K562 treated with DMSO at 1 percent for 24 hours (cell line): Measurements from ENCODE around the gene RAD9A. TPM values are rescaled to one million over a fixed set of nuclear protein-coding genes. Genes with fewer than 3 reads are reported as not detected.

Experiments used
- total RNA-seq: library from RNA; unstranded; fragments of 300-600 nt; gene quantifications from 2 replicates; pipeline ENCODE4 v1.2.3, GENCODE V29; 2022; ENCODE audit warnings: low read depth; ENCODE audit not compliant: insufficient read depth

The RAD9A gene
- 55.0 and 57.0 TPM in 2 replicates for total RNA-seq

GRCh38 chr11:67391304-67392182, at the start of gene RAD9A:
RAD9A (plus strand) TSS chr11:67391986; CDS start chr11:67392045, 59 bp downstream.

GRCh38 chr11:67353317-67354074, 38.3 kb upstream of the RAD9A start, which contains the start of gene POLD4:
POLD4 (minus strand) TSS chr11:67353546; CDS start chr11:67353399, 147 bp downstream.

GRCh38 chr11:67372993-67373647, 18.7 kb upstream of the RAD9A start, which contains the start of gene CLCF1:
CLCF1 (minus strand) TSS chr11:67373598; CDS start chr11:67373539, 59 bp downstream.

GRCh38 chr11:67401495-67402191, 9.9 kb downstream of the RAD9A start, which contains the start of gene PPP1CA:
PPP1CA (minus strand) TSS chr11:67401858; CDS start chr11:67401782, 76 bp downstream.

GRCh38 chr11:67415501-67416304, 23.9 kb downstream of the RAD9A start, which contains the start of gene CARNS1:
CARNS1 (plus strand) TSS chr11:67415678; CDS start chr11:67416200, 522 bp downstream.

GRCh38 chr11:67428052-67429001, 36.5 kb downstream of the RAD9A start, which contains the start of gene RPS6KB2:
RPS6KB2 (plus strand) TSS chr11:67428494; CDS start chr11:67428546, 52 bp downstream.

GRCh38 chr11:67437082-67437808, 45.5 kb downstream of the RAD9A start, which contains the start of gene PTPRCAP:
PTPRCAP (minus strand) TSS chr11:67437682; CDS start chr11:67437619, 63 bp downstream.

Other genes with a start within 250 kb of the RAD9A start
- 159 and 169 TPM in 2 replicates for gene GRK2, start 125.5 kb upstream of the RAD9A start, total RNA-seq
- gene ANKRD13D, start 102.7 kb upstream of the RAD9A start, total RNA-seq, result 60.2 and 68.6 TPM in 2 replicates
- 2.0 and 4.3 TPM in 2 replicates for gene SSH3, start 88.5 kb upstream of the RAD9A start, total RNA-seq
- 142 and 157 TPM in 2 replicates for gene POLD4, start 38.4 kb upstream of the RAD9A start, total RNA-seq
- gene CLCF1, start 18.4 kb upstream of the RAD9A start, total RNA-seq, result 3.6 and 3.7 TPM in 2 replicates
- 384 and 414 TPM in 2 replicates for gene PPP1CA, start 9.9 kb downstream of the RAD9A start, total RNA-seq
- 1.0 and 1.7 TPM in 2 replicates for gene TBC1D10C, start 12.1 kb downstream of the RAD9A start, total RNA-seq
- gene CARNS1, start 23.7 kb downstream of the RAD9A start, total RNA-seq, result 0.20 TPM in 1 of 2 replicates, not detected in the other
- 110 and 111 TPM in 2 replicates for gene RPS6KB2, start 36.5 kb downstream of the RAD9A start, total RNA-seq
- 2.6 and 4.1 TPM in 2 replicates for gene PTPRCAP, start 45.7 kb downstream of the RAD9A start, total RNA-seq
- 282 and 302 TPM in 2 replicates for gene CORO1B, start 51.5 kb downstream of the RAD9A start, total RNA-seq
- gene GPR152, start 60.7 kb downstream of the RAD9A start, total RNA-seq, result not detected in 2 replicates
- gene CABP4, start 63.4 kb downstream of the RAD9A start, total RNA-seq, result not detected in 2 replicates
- gene TMEM134, start 77.3 kb downstream of the RAD9A start, total RNA-seq, result 42.4 and 59.3 TPM in 2 replicates
- gene AIP, start 91.0 kb downstream of the RAD9A start, total RNA-seq, result 121 and 135 TPM in 2 replicates
- gene PITPNM1, start 113.4 kb downstream of the RAD9A start, total RNA-seq, result 54.2 and 68.6 TPM in 2 replicates
- 120 and 125 TPM in 2 replicates for gene CDK2AP2, start 116.2 kb downstream of the RAD9A start, total RNA-seq
- not detected in 2 replicates for gene CABP2, start 131.5 kb downstream of the RAD9A start, total RNA-seq
- 2,484 and 2,621 TPM in 2 replicates for gene GSTP1, start 191.8 kb downstream of the RAD9A start, total RNA-seq
- gene NDUFV1, start 214.9 kb downstream of the RAD9A start, total RNA-seq, result 248 and 298 TPM in 2 replicates
- 26.7 and 30.8 TPM in 2 replicates for gene NUDT8, start 238.0 kb downstream of the RAD9A start, total RNA-seq
- 0.30 TPM in 1 of 2 replicates, not detected in the other for gene TBX10, start 247.8 kb downstream of the RAD9A start, total RNA-seq